Liver (tissue), 9 donors: ENCODE measurements around the gene TMEM179. TPM values are rescaled to one million over a fixed set of nuclear protein-coding genes. Genes with fewer than 3 reads are reported as not detected.

Experiments
- DNase-seq: peaks from one replicate; pipeline ENCODE4 v3.0.0-alpha.2; 2017; ENCODE audit warnings: low spot score
- H3K27ac ChIP-seq, 2 donors: one replicate each; pipeline ENCODE4 v1.7.0; 2013; ENCODE audit warnings: inconsistent platforms in 2 of 2, low read length in 2 of 2, control low read depth in 1 of 2, low read depth in 1 of 2, mild to moderate bottlenecking in 1 of 2
- H3K27me3 ChIP-seq, 4 donors: one replicate each; pipeline versions ENCODE4 v1.6.1 to v1.7.0; 2013; ENCODE audit warnings: low read length in 3 of 4, inconsistent platforms in 1 of 4, mild to moderate bottlenecking in 1 of 4, moderate library complexity in 1 of 4; ENCODE audit not compliant: control insufficient read depth in 4 of 4, insufficient read depth in 4 of 4
- H3K36me3 ChIP-seq, 4 donors: one replicate each; pipeline versions ENCODE4 v1.6.1 to v1.7.0; 2013; ENCODE audit warnings: low read length in 3 of 4, mild to moderate bottlenecking in 3 of 4, low read depth in 1 of 4, moderate library complexity in 1 of 4; ENCODE audit not compliant: control insufficient read depth in 4 of 4, insufficient read depth in 3 of 4
- H3K4me1 ChIP-seq, 4 donors: one replicate each; pipeline versions ENCODE4 v1.6.1 to v1.7.0; 2013; ENCODE audit warnings: low read length in 3 of 4, mild to moderate bottlenecking in 3 of 4, moderate library complexity in 1 of 4; ENCODE audit not compliant: control insufficient read depth in 4 of 4, insufficient read depth in 4 of 4
- H3K4me3 ChIP-seq, 3 donors: one replicate each; pipeline versions ENCODE4 v1.6.1 to v1.7.0; 2013; ENCODE audit warnings: low read length in 3 of 3, control low read depth in 1 of 3, low read depth in 1 of 3, mild to moderate bottlenecking in 1 of 3
- H3K9ac ChIP-seq, 2 donors: one replicate each; pipeline ENCODE4 v1.7.0; 2013; ENCODE audit warnings: low read length in 2 of 2, mild to moderate bottlenecking in 2 of 2, moderate library complexity in 2 of 2, control low read depth in 1 of 2, low read depth in 1 of 2
- H3K9me3 ChIP-seq, 4 donors: one replicate each; pipeline versions ENCODE4 v1.6.1 to v1.7.0; 2013; ENCODE audit warnings: low read length in 3 of 4; ENCODE audit not compliant: control insufficient read depth in 4 of 4
- CTCF ChIP-seq: fragments of 150-350 bp; IDR thresholded peaks from 2 replicates; pipeline ENCODE4 v1.5.1; 2017; ENCODE audit warnings: improper control_type of control experiment, low read depth, low read length; ENCODE audit not compliant: missing input control
- EGR1 ChIP-seq, 2 donors: IDR thresholded peaks; 2 replicates each; pipeline ENCODE4 v1.6.1; 2016 to 2018; ENCODE audit warnings: antibody characterized with exemption in 2 of 2, low read depth in 2 of 2
- FOXA1 ChIP-seq: IDR thresholded peaks from 2 replicates; pipeline ENCODE4 v1.6.1; 2016; ENCODE audit warnings: antibody characterized with exemption
- FOXA2 ChIP-seq: IDR thresholded peaks from 2 replicates; pipeline ENCODE4 v1.6.1; 2016; ENCODE audit warnings: antibody characterized with exemption
- GABPA ChIP-seq, 2 donors: IDR thresholded peaks in 1 of 2; conservative IDR thresholded peaks in 1 of 2; 2 replicates each; pipeline ENCODE4 v1.6.1; 2016; ENCODE audit warnings: antibody characterized with exemption in 2 of 2, mild to moderate bottlenecking in 1 of 2, moderate library complexity in 1 of 2
- HNF4A ChIP-seq, 2 donors: conservative IDR thresholded peaks; 2 replicates each; pipeline ENCODE4 v1.6.1; 2016; ENCODE audit warnings: antibody characterized with exemption in 2 of 2, mild to moderate bottlenecking in 2 of 2
- JUND ChIP-seq, 2 donors: IDR thresholded peaks; 2 replicates each; pipeline ENCODE4 v1.6.1; 2016; ENCODE audit warnings: antibody characterized with exemption in 2 of 2
- MAX ChIP-seq: IDR thresholded peaks from 2 replicates; pipeline ENCODE4 v1.6.1; 2016; ENCODE audit warnings: antibody characterized with exemption
- NR2F2 ChIP-seq: IDR thresholded peaks from 2 replicates; pipeline ENCODE4 v1.6.1; 2016; ENCODE audit warnings: antibody characterized with exemption
- RAD21 ChIP-seq, 2 donors: IDR thresholded peaks; 2 replicates each; pipeline ENCODE4 v1.6.1; 2016; ENCODE audit warnings: antibody characterized with exemption in 2 of 2, mild to moderate bottlenecking in 2 of 2
- REST ChIP-seq: IDR thresholded peaks from 2 replicates; pipeline ENCODE4 v1.6.1; 2016; ENCODE audit warnings: antibody characterized with exemption, mild to moderate bottlenecking
- RXRA ChIP-seq, 2 donors: IDR thresholded peaks; 2 replicates each; pipeline ENCODE4 v1.6.1; 2017 to 2018; ENCODE audit warnings: antibody characterized with exemption in 2 of 2, mild to moderate bottlenecking in 1 of 2
- SP1 ChIP-seq: IDR thresholded peaks from 2 replicates; pipeline ENCODE4 v1.6.1; 2018; ENCODE audit warnings: antibody characterized with exemption, mild to moderate bottlenecking
- TAF1 ChIP-seq: conservative IDR thresholded peaks from 2 replicates; pipeline ENCODE4 v1.6.1; 2016; ENCODE audit warnings: antibody characterized with exemption, mild to moderate bottlenecking
- YY1 ChIP-seq: IDR thresholded peaks from 2 replicates; pipeline ENCODE4 v1.6.1; 2016; ENCODE audit warnings: antibody characterized with exemption, mild to moderate bottlenecking
- ZBTB33 ChIP-seq: IDR thresholded peaks from 2 replicates; pipeline ENCODE4 v1.6.1; 2016; ENCODE audit warnings: antibody characterized with exemption
- WGBS: extraction: QIAGEN DNeasy Blood & Tissue Kit; methylation state at CpG from one replicate; pipeline ENCODE4 v1.1.7; 2013; 5-methylcytosine and 5-hydroxymethylcytosine counted together
- polyA plus RNA-seq, 2 donors: library from polyadenylated mRNA; stranded (reverse) in 1 of 2; unstranded in 1 of 2; fragments of 200-250 nt in 1 of 2; fragments of >200 nt in 1 of 2; fragmentation: Nextera tagmentation in 1 of 2; extraction: Ambion mirVana in 1 of 2; gene quantifications; one replicate each; pipeline versions ENCODE4 v1.2.1 to v1.2.3, GENCODE V29; 2013 to 2015
- total RNA-seq, 2 donors: library from RNA; depleted of rRNA; stranded (reverse); fragments of >200 nt; gene quantifications; one replicate each; pipeline ENCODE4 v1.2.3, GENCODE V29; 2014
- donor health status: healthy.
- donor health status: healthy.
- donor health status: healthy.
- donor health status: healthy.
- donor health status: healthy.

TMEM179 gene
- total and polyA plus RNA-seq, 4 donors: 0.12 to 0.37 TPM; not detected in 2

- peaks cover 0 to 7% (median 1%) of the 10 kb centered on the region in 4 donors for H3K27me3 ChIP-seq
- no peak overlapping the region for H3K4me3 ChIP-seq
- no peaks in the 10 kb centered on the region for H3K9me3 ChIP-seq
- DNase-seq: no peak
- H3K9ac ChIP-seq: no peak overlapping the region
- no peak overlapping the region for H3K27ac ChIP-seq
- whole genome bisulfite sequencing: 88% methylated on average over 11 of the region's 11 CpGs
- no peaks in the 10 kb centered on the region for H3K4me1 ChIP-seq
- no peaks in the 10 kb centered on the region for H3K36me3 ChIP-seq
- TF ChIP-seq YY1 (no peak), RXRA (IDR thresholded peaks at IDR 0.05) (no peak), EGR1 (IDR thresholded peaks at IDR 0.05; ENCODE audit: low read depth in 2 of 2) (no peak), RAD21 (IDR thresholded peaks at IDR 0.05) (no peak), TAF1 (no peak), HNF4A (conservative IDR thresholded peaks at IDR 0.05) (no peak), NR2F2 (no peak), MAX (no peak), JUND (IDR thresholded peaks at IDR 0.05) (no peak), FOXA1 (no peak), FOXA2 (no peak), ZBTB33 (no peak), CTCF (no peak)
Measured at GRCh38 chr14:104555430-104556255, 48.9 kb downstream of the TMEM179 start.

- WGBS: 77% methylated on average over 26 of the region's 26 CpGs
- Histone ChIP-seq H3K36me3 (no peaks in the 10 kb centered on the region), H3K4me3 (no peak overlapping the region), H3K27ac (no peak overlapping the region), H3K9ac (no peak overlapping the region), H3K9me3 (no peaks in the 10 kb centered on the region), H3K27me3 (peaks cover 0 to 7% (median 3%) of the 10 kb centered on the region in 4 donors), H3K4me1 (no peaks in the 10 kb centered on the region)
- no peak for DNase-seq
- TF ChIP-seq JUND (IDR thresholded peaks at IDR 0.05): no peak
- TF ChIP-seq GABPA (IDR thresholded peaks at IDR 0.05 in 1 of 2, conservative IDR thresholded peaks at IDR 0.05 in 1 of 2): no peak
- no peak for TF ChIP-seq TAF1
- no peak for TF ChIP-seq SP1
- TF ChIP-seq FOXA1: no peak
- no peak for TF ChIP-seq REST
- no peak for TF ChIP-seq ZBTB33
- no peak for TF ChIP-seq MAX
Measured at GRCh38 chr14:104554608-104555429, 49.8 kb downstream of the TMEM179 start.
